Erythroblast (primary cell): ENCODE results near the gene MLLT1.

ENCODE experiments used
- DNase-seq, 2 experiments: peaks; one replicate each; lab custom pipeline; 2025; lab: John Stamatoyannopoulos, UW
- GATA1 ChIP-seq: IDR thresholded peaks from 2 replicates; pipeline ENCODE4 v1.6.1; 2011; ENCODE audit warnings: low read depth, mild to moderate bottlenecking, control low read depth, low read length, moderate library complexity
- POLR2A ChIP-seq: IDR thresholded peaks from 2 replicates; pipeline ENCODE4 v1.6.1; 2011; ENCODE audit warnings: mild to moderate bottlenecking, low read length

MLLT1 gene

DNA sequence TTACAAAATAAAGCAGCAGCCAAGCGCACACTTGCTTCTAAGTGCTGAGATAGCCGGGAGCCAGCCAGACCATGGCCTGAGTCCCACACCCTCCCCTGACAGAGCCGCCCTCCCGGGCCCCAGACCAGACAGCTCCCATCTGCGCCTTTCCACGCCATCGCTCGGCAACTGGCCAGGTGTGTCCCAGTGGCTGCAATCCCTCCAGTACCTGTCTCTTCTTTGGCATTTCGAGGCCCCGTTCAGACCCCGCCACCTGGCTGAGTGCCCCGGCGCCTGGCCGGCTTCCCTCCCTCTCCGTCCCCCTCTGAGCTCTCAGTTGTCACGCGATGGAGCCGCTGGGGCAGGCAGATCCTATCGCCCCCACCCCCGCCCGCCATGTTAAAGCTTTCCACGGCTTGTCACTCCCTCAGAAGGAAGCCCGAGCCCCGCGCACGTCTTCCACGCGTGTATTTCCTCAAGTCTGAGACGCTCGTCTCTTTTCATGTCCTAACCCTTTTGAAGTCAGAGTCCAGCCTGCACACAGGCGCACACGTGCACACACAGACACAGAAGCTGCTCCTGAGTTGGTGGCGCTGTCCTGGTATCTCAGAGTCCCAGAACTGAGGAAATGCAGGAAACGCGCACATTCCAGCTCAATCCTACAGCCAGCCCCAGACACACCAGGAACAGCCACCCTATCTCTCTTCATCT, 7.9 kb downstream of the MLLT1 start:
- TF ChIP-seq GATA1 (no peak), POLR2A (no peak)
- no peak for DNase-seq

- no peak for DNase-seq
These were observed 8.5 kb downstream of the MLLT1 start for GRCh38 chr19:6271251-6271650.

GRCh38 chr19:6270822-6271221, 9.0 kb downstream of the MLLT1 start:
- no peak for TF ChIP-seq POLR2A
- DNase-seq, result no peak

More at GRCh38 chr19:6271251-6271650, 8.5 kb downstream of the MLLT1 start:
- TF ChIP-seq GATA1 (no peak), POLR2A (no peak)

DNA sequence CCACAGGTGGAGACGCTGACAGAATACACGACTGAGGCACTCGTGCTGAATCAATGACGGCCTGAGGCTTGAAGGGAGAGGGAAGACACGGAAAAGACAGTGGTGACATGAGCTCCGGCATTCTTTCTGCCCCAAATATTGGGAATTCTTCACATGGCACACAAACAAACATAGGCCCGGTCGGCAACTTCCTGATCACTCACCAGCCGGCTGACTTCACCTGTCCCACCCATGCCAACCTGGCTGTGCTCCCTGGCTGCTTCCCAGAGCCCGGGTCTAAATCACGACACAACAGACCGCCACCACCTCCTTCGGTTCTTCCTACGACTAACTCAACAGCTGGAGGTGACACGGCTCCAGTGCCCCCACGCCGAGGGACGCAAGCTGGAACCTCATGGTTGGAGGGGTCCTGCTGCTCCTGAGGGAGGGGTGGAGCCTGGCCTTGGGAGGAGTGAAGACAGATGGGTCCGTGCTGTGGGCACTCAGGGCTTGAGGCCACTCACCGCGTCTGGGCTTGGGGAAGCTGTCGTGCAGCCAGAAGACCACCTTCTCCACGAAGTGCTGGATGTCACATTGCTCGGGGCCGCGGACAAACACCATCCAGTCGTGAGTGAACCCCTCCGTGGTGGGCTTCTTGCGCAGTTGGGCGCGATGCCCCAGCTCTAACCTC, 9.6 kb downstream of the MLLT1 start:
- TF ChIP-seq GATA1, result no peak
- no peak for TF ChIP-seq POLR2A

GRCh38 chr19:6269101-6269886, 10.5 kb downstream of the MLLT1 start:
- TF ChIP-seq GATA1, result no peak
- TF ChIP-seq POLR2A, result no peak
- DNase-seq, result no peak

More for the DNA sequence above, 9.6 kb downstream of the MLLT1 start:
- no peak for DNase-seq

DNA sequence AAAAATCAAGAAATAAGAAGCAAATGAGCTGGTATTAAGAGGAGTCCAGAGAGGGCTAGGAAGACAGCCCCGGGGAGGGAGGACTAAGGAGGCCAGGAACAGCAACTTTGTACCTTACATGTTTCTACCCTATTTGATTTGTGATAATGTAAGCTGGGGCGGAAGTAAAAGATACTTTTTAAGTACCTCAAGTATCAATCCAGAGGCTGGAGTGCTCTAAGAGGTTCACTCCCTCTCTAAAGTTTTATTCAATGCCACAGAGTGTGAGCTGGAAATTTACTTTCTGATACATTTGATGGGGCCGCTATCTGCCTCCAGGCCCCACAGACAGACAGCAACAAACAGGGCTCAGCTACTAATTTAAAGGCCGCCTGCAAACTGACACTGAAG, 11.4 kb downstream of the MLLT1 start:
- DNase-seq, result no peak
- TF ChIP-seq POLR2A, result no peak

GRCh38 chr19:6267552-6268381, 12.0 kb downstream of the MLLT1 start:
- DNase-seq, result no peak
- TF ChIP-seq POLR2A (no peak), GATA1 (no peak)

DNA sequence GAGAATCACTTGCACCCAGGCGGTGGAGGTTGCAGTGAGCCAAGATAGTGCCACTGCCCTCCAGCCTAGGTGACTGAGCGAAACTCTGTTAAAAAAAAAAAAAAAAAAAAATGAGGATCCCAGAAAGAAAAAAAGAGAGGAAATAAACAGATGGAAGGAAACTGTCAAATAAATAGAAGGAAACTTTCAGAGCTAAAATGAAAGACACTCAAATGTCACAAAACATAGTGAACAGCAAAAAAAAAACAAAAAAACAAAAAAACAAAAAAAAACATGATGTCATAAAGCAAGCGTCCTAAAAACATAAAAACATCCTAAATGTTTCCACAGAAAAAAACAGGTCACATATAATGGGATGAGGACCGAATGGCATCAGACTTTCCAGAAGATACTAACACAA, 15.0 kb downstream of the MLLT1 start:
- TF ChIP-seq GATA1, result no peak
- no peak for TF ChIP-seq POLR2A
- DNase-seq, result no peak

DNA sequence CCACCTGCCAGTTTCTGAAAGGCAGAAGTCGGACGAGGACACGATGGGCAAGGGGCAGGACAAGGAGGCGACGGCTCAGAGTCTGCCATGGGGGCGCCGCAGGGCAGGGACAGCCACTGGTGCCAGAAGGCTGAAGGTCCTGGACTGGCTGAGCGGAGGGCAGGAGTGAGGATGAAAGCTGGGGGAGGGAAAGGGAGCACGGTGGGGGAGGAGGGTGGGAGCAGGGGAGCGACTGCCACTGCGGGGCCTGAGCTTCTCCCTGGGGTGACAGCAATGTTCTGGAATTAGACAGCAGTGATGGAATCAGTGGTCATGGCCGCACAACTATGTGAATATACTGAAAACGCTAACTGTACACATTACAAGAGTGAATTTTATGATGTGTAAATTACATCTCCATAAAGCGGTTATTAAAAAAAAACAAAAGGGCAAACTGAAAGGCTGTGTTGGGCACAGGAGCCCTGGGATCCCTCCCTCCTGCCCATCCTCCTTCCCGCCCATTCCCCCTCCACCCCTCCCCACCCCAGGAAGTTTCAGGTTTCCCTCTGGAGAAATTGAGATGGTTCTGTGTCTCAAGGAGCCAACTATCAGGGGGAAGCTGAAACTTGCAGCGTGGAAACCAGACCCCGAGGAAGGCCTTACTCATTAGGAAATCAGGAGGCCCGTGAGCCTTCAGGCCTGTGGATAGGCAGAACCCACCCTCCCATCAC, 15.9 kb downstream of the MLLT1 start:
- TF ChIP-seq POLR2A (no peak), GATA1 (no peak)
- DNase-seq, result no peak

DNA sequence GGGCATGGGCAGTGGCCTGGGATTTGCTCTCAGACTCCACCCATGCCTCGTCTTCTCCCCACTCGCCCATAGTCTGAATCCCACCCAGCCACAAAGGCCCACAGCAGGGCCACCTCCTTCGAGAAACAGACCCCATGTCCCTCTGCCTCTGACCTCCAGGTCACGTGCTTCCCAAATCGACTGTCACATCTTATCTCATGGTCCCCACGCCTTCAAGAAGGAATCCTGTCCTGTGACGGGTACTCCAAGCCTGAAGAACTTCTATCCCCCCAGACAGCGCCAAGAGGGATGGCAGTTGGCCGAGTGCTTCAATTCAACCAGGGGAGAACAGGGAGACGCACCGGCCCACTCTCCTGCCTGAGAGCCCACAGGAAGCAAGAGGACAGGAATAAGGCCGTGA, 16.5 kb downstream of the MLLT1 start:
- TF ChIP-seq GATA1, result no peak
- DNase-seq, result no peak

DNA sequence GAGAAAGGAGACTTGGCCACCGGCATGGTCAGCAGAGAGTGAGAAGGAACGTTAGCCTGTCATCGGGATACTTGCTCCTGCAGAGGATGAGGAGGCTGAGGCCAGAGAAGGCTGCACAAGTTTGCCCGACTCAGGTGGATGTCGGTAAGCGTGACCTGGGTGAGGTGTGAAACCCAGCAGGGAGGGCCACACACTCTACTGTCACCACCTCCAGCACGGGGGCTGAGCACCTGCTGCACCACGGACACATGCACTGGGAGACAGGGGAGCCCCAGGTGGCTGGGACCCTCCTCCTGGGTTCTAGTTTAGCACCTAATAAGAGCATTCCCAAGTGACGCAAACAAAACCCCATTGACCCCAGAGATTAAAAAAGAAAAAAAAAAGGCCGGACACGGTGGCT, 17.3 kb downstream of the MLLT1 start:
- TF ChIP-seq POLR2A (no peak), GATA1 (no peak)
- DNase-seq, result no peak

DNA sequence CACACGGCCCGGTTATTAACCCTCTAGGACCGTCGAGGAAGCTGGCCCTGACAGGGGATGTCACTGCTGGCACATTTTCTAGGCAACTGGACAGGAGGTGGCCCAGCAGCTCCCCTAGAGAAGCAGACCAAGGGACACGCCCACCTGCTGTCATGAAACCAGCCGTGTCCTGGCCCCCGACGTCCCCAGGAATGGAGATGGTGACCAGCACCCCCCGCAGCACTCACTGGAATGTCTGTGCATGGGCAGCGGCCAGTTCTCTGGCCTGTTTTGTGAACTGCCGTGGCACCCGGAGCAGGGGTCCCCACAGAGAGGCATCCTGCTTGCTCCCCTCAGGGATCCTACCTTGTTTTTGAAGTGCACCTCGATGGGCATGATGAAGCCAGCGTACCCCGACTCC, 17.9 kb downstream of the MLLT1 start:
- DNase-seq, result no peak
- TF ChIP-seq POLR2A (no peak), GATA1 (no peak)
